ENCODE measurements around the gene KCNMA1.

DNA sequence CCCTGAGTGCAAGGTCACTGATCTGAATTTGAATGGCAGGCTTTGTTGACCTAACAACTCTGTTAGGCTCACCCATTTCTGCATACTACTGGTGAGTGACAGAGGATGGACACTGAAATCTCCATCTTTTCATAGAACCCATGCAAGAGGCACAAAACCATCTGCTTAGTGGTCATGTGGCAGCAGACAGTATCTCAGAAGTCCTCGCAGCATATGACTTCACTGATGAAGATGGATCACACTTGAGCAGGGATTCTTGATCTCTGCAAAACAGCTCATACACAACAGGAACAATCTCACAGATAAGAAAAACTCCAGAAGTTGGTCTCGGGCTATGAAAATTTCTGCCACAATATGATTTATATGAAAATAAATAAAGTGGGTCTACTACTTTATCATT is 487.9 kb downstream of the KCNMA1 start:
- TF ChIP-seq, protein P1, sequence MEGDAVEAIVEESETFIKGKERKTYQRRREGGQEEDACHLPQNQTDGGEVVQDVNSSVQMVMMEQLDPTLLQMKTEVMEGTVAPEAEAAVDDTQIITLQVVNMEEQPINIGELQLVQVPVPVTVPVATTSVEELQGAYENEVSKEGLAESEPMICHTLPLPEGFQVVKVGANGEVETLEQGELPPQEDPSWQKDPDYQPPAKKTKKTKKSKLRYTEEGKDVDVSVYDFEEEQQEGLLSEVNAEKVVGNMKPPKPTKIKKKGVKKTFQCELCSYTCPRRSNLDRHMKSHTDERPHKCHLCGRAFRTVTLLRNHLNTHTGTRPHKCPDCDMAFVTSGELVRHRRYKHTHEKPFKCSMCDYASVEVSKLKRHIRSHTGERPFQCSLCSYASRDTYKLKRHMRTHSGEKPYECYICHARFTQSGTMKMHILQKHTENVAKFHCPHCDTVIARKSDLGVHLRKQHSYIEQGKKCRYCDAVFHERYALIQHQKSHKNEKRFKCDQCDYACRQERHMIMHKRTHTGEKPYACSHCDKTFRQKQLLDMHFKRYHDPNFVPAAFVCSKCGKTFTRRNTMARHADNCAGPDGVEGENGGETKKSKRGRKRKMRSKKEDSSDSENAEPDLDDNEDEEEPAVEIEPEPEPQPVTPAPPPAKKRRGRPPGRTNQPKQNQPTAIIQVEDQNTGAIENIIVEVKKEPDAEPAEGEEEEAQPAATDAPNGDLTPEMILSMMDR (IDR thresholded peaks at IDR 0.05; ENCODE audit: insufficient read depth, low read length, poor library complexity, severe bottlenecking): no peak
- TF ChIP-seq EZH2phosphoT487 (conservative IDR thresholded peaks at IDR 0.05; ENCODE audit: low read length): no peak

Data from SU-DHL-6 (cell line).